Chondrocyte (in vitro differentiated cells): ENCODE data around the gene CD247. TPM values are rescaled to one million over a fixed set of nuclear protein-coding genes. Genes with fewer than 3 reads are reported as not detected.

Experiments used
- DNase-seq: peaks from one replicate; pipeline ENCODE4 v3.0.0; 2021; ENCODE audit warnings: mixed read lengths, low spot score
- H3K27ac Mint-ChIP-seq: one replicate; pipeline ENCODE4 v1.8.0; 2021; ENCODE audit warnings: mild to moderate bottlenecking, moderate library complexity, mixed read lengths; ENCODE audit not compliant: unreplicated experiment
- H3K27me3 Mint-ChIP-seq: 2 replicates; pipeline ENCODE4 v1.8.0; 2021; ENCODE audit warnings: low read depth, mixed read lengths
- H3K36me3 Mint-ChIP-seq: 2 replicates; pipeline ENCODE4 v1.8.0; 2021; ENCODE audit warnings: low read depth, mixed read lengths
- H3K4me1 Mint-ChIP-seq: 2 replicates; pipeline ENCODE4 v1.8.0; 2021; ENCODE audit warnings: low read depth, mild to moderate bottlenecking, mixed read lengths
- H3K4me3 Mint-ChIP-seq: one replicate; pipeline ENCODE4 v1.8.0; 2021; ENCODE audit warnings: mild to moderate bottlenecking, moderate library complexity, mixed read lengths; ENCODE audit not compliant: unreplicated experiment
- H3K9me3 Mint-ChIP-seq: 2 replicates; pipeline ENCODE4 v1.8.0; 2021; ENCODE audit warnings: low read depth, mixed read lengths
- CTCF ChIP-seq: fragments of 200-600 bp; sonication (generic); IDR thresholded peaks from 2 replicates; pipeline ENCODE4 v1.5.0; 2021; ENCODE audit warnings: antibody characterized with exemption, mild to moderate bottlenecking, moderate library complexity
- total RNA-seq: library from RNA; stranded (reverse); gene quantifications from 3 replicates; pipeline ENCODE4 v1.2.1, GENCODE V29; 2021

CD247 gene
- total RNA-seq, 1 donor from 2014 or later = not detected

DNA sequence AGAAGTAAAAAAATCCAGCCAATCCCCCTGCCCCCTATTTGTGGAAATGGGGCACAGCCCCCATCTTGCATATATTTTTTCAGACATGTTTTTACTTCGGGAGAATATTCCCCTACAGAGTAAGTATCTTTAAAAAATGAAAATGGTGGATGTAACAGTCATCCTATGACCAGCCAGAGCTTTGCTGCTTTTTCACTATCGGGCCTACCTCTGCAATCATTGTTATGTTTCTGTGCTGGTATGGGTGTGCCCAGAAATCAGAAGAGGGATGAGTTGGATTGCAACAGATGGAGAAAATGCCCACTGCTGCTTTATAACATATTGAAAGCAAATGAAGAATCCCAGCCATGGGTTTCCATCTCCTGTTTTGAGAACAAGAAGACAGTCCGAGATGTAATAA, 2.9 kb downstream of the CD247 start:
- Mint-ChIP-seq H3K4me3 (no peak overlapping the region), H3K9me3 (no peaks in the 10 kb centered on the region), H3K4me1 (no peaks in the 10 kb centered on the region), H3K36me3 (no peaks in the 10 kb centered on the region), H3K27ac (no peak overlapping the region), H3K27me3 (peaks cover 38% of the 10 kb centered on the region)
- TF ChIP-seq CTCF = no peak
- DNase-seq = no peak

- H3K9me3 Mint-ChIP-seq = no peaks in the 10 kb centered on the region
- H3K27me3 Mint-ChIP-seq = peaks cover 41% of the 10 kb centered on the region
Measured at GRCh38 chr1:167514288-167514687, 4.0 kb downstream of the CD247 start.

DNA sequence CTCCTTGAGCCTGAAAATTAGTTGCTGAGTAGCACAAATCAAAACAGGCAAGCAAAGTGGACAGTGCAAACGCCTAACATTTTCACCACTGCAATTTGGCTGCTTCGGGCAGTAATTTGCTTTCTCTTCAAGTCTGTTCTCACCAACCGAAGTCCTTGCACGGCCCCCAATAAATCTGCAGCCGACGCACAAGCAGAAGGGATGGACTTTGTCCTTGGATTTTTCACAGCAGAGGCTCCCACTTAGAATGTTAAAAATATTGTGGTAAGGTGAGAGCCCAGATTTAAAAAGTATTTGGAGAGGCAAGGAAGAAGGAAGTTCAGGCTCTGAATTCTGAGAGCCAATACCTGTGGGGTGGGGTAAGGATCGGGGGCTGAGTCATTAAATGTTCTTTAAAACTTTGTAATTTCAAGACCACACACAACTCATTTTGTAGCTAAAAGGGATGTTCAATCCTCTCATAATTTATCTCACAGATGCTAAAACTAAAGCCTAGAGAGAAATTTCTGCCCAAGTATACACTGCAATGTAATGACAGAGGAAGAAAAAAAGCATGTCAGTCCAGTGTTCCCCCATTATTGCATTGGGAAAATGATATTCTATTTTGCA, 6.2 kb downstream of the CD247 start:
- no peaks in the 10 kb centered on the region for H3K4me1 Mint-ChIP-seq
- TF ChIP-seq CTCF = no peak
- no peak overlapping the region for H3K4me3 Mint-ChIP-seq
- H3K27ac Mint-ChIP-seq = no peak overlapping the region
- no peaks in the 10 kb centered on the region for H3K36me3 Mint-ChIP-seq
- no peak for DNase-seq
- no peaks in the 10 kb centered on the region for H3K9me3 Mint-ChIP-seq
- H3K27me3 Mint-ChIP-seq = peaks cover 35% of the 10 kb centered on the region

More at GRCh38 chr1:167514288-167514687, 4.0 kb downstream of the CD247 start:
- TF ChIP-seq CTCF = no peak
- no peaks in the 10 kb centered on the region for H3K36me3 Mint-ChIP-seq
- no peak for DNase-seq
- H3K4me1 Mint-ChIP-seq = no peaks in the 10 kb centered on the region
- H3K27ac Mint-ChIP-seq = no peak overlapping the region
- H3K4me3 Mint-ChIP-seq = no peak overlapping the region

DNA sequence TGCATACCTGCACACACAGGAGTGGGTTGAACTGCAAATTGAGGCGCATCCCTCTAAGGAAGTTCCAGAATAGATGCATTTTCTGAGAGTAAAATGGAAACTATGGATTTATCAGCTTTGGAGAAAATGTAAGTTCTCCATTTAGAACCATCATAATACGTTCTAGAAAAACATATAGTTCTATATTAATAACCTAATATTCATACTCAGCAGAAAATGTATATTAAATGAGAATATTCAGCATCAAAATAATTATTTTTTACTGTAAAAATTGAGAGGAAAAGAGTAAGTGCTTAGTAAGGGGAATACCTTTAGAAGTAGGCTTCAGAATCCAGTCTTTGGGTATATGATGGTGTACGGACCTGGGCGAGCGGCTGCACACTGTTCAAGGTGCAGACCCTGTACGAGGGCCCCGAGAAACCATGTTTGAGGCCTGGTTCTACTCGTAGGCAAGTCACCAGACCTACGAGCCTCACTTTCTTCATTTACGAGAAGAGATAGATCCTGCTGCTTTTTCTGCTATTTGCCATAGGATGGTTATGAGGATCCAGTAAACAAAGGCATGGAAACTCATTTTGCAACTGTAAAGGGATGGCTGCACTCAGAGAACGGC, 6.8 kb downstream of the CD247 start:
- Mint-ChIP-seq H3K27ac (no peak overlapping the region), H3K27me3 (peaks cover 31% of the 10 kb centered on the region), H3K4me3 (no peak overlapping the region), H3K9me3 (no peaks in the 10 kb centered on the region), H3K4me1 (no peaks in the 10 kb centered on the region), H3K36me3 (no peaks in the 10 kb centered on the region)
- DNase-seq = no peak
- TF ChIP-seq CTCF = no peak

GRCh38 chr1:167510881-167511280, 7.4 kb downstream of the CD247 start:
- Mint-ChIP-seq H3K36me3 (no peaks in the 10 kb centered on the region), H3K9me3 (no peaks in the 10 kb centered on the region), H3K27ac (no peak overlapping the region), H3K4me3 (no peak overlapping the region), H3K27me3 (peaks cover 31% of the 10 kb centered on the region), H3K4me1 (no peaks in the 10 kb centered on the region)
- DNase-seq = no peak
- no peak for TF ChIP-seq CTCF
